ENCODE data around the gene POLK. TPM values are rescaled to one million over a fixed set of nuclear protein-coding genes. Genes with fewer than 3 reads are reported as not detected.

Gene POLK
- total and polyA plus RNA-seq, 2 experiments from 2014 or later = 22.2 to 25.7 TPM

DNA sequence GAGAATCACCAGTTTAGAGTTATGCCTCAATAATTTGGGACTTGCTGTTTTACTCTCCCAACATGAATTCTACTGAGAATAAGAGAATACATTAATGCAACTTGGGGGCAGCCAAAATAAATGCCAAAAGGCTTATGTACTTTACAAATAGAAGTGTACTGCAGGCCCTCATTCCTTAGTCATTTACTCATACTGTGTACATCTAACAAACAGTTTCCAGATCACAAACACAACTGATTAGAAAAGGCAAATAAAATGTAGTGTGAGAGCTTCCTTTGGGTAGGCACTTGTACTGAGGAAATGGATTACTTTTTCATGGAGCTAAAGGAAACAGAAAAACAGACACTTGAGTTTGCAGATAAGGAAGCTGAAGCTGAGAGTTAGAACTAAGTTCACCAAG is 112.2 kb downstream of the POLK start:
- Histone ChIP-seq H3F3A (ENCODE audit: insufficient read depth) (no peaks in the 10 kb centered on the region), H3K4me1 (ENCODE audit: insufficient read depth) (peaks cover 6% of the 10 kb centered on the region; the same call in 1 of the 2 replicates), H3K9ac (no peak overlapping the region), H3K36me3 (ENCODE audit: low read depth) (no peaks in the 10 kb centered on the region), H3K27me3 (replicated peaks; ENCODE audit: insufficient read depth) (no peaks in the 10 kb centered on the region), H3K79me2 (ENCODE audit: insufficient read depth) (no peaks in the 10 kb centered on the region), H3K9me3 (ENCODE audit: low read depth) (no peaks in the 10 kb centered on the region), H3K9me2 (ENCODE audit: insufficient read depth) (no peaks in the 10 kb centered on the region), H3K27ac (no peak overlapping the region), H2AFZ (no peak overlapping the region; the same call in 1 of the 2 replicates), H4K20me1 (ENCODE audit: insufficient read depth) (no peaks in the 10 kb centered on the region), H3K4me3 (no peak overlapping the region), H3K4me2 (ENCODE audit: unreplicated experiment) (no peak overlapping the region)
- TF ChIP-seq EZH2 (IDR thresholded peaks at IDR 0.05; ENCODE audit: insufficient read depth, poor library complexity, severe bottlenecking) = no peak
- TF ChIP-seq EZH2phosphoT487 (IDR thresholded peaks at IDR 0.05; ENCODE audit: insufficient read depth, low read depth) = no peak
- in situ Hi-C loops (cut with MboI) = no loop called here
- no peak for DNase-seq

DNA sequence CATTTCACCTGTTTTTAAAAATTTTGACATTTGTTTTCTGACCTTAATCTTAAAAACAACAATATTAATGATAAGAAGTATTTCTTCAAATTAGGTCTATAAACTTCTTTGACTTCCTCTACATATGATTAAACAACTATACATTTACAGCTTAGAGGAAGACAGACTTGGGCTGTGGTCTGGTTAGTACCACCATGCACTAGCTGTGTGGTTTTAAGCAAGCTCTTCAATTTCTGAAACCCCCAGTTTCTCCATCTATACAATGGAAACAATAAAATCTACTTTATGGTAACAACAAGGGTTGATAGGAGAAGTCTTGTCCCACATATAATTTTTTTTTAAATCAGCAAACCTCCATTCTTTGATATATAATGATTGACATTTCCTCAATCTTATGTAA is 115.3 kb downstream of the POLK start:
- Histone ChIP-seq H3K9ac (no peak overlapping the region), H3K4me1 (ENCODE audit: insufficient read depth) (peaks cover 6% of the 10 kb centered on the region; the same call in 1 of the 2 replicates), H3K27ac (no peak overlapping the region), H2AFZ (no peak overlapping the region), H3F3A (ENCODE audit: insufficient read depth) (no peaks in the 10 kb centered on the region), H3K4me2 (ENCODE audit: unreplicated experiment) (no peak overlapping the region), H3K36me3 (ENCODE audit: low read depth) (no peaks in the 10 kb centered on the region), H4K20me1 (ENCODE audit: insufficient read depth) (no peaks in the 10 kb centered on the region), H3K27me3 (replicated peaks; ENCODE audit: insufficient read depth) (no peaks in the 10 kb centered on the region), H3K9me2 (ENCODE audit: insufficient read depth) (no peaks in the 10 kb centered on the region), H3K79me2 (ENCODE audit: insufficient read depth) (no peaks in the 10 kb centered on the region), H3K4me3 (no peak overlapping the region), H3K9me3 (ENCODE audit: low read depth) (no peaks in the 10 kb centered on the region)
- TF ChIP-seq EZH2 (IDR thresholded peaks at IDR 0.05; ENCODE audit: insufficient read depth, poor library complexity, severe bottlenecking) (no peak), EZH2phosphoT487 (IDR thresholded peaks at IDR 0.05; ENCODE audit: insufficient read depth, low read depth) (no peak)
- DNase-seq = no peak
- in situ Hi-C loops (cut with MboI) = no loop called here

DNA sequence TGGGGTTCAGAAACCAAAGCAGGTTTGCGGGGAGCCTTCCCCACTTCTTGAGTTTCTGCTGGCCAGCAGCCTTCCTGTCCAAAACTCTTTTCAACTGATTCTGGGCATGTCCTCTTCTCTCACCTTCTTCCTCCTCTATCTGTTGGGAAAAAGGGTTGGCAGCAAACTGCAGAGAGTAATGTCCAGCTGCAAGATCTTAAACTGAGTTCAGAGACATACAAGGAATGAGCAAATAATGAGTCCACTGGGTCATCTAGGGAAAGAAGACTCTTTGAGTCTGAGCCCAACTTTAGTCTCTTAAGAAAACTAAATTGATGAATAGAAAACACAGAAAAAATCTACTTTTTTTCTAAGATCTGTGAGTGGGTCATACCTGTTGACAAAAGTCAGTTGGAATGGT is 116.1 kb downstream of the POLK start:
- H2AFZ ChIP-seq = no peak overlapping the region
- no peak for TF ChIP-seq EZH2phosphoT487 (IDR thresholded peaks at IDR 0.05; ENCODE audit: insufficient read depth, low read depth)
- no peak for TF ChIP-seq EZH2 (IDR thresholded peaks at IDR 0.05; ENCODE audit: insufficient read depth, poor library complexity, severe bottlenecking)
- no peak overlapping the region for H3K4me3 ChIP-seq
- no peaks in the 10 kb centered on the region for H3F3A ChIP-seq (ENCODE audit: insufficient read depth)
- H3K27ac ChIP-seq = no peak overlapping the region
- in situ Hi-C loops (cut with MboI) = no loop called here
- DNase-seq = no peak
- no peak overlapping the region for H3K9ac ChIP-seq
- no peaks in the 10 kb centered on the region for H3K9me2 ChIP-seq (ENCODE audit: insufficient read depth)
- H3K79me2 ChIP-seq (ENCODE audit: insufficient read depth) = no peaks in the 10 kb centered on the region
- WGBS, 2 experiments (ENCODE audit: low coverage in 1 of 2, low lambda C conversion rate in 2 of 2, missing lambda C conversion rate in 2 of 2) = 100% methylated on average over 1 of the region's 1 CpG
- H3K27me3 ChIP-seq (replicated peaks; ENCODE audit: insufficient read depth) = no peaks in the 10 kb centered on the region
- H3K36me3 ChIP-seq (ENCODE audit: low read depth) = no peaks in the 10 kb centered on the region
- no peak overlapping the region for H3K4me2 ChIP-seq (ENCODE audit: unreplicated experiment)
- H3K4me1 ChIP-seq (ENCODE audit: insufficient read depth) = peaks cover 6% of the 10 kb centered on the region; the same call in 1 of the 2 replicates
- H3K9me3 ChIP-seq (ENCODE audit: low read depth) = no peaks in the 10 kb centered on the region
- H4K20me1 ChIP-seq (ENCODE audit: insufficient read depth) = no peaks in the 10 kb centered on the region

DNA sequence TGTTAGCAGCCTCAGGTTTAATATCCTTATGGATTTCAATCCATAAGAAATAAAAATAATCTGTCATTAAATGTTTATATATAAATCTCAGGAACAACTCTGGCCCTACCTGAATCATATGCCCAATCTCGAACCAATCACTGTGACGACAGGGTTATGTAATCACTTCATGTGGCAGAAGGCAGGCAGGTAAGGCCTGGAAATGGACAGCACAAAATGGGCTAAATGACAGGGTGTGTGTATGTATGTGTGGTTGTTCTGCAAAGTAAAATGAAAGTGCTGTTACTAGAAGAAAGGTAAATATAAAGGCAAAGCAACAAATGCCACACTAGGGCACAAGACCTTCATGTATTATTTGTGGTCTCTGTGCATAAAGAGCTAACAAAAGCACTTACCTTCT is 119.2 kb downstream of the POLK start:
- H3K79me2 ChIP-seq (ENCODE audit: insufficient read depth) = no peaks in the 10 kb centered on the region
- peaks cover 8% of the 10 kb centered on the region for H3K27me3 ChIP-seq (replicated peaks; ENCODE audit: insufficient read depth)
- H3K27ac ChIP-seq = no peak overlapping the region
- H3K4me3 ChIP-seq = no peak overlapping the region
- no peak overlapping the region for H3K4me2 ChIP-seq (ENCODE audit: unreplicated experiment)
- H3K4me1 ChIP-seq (ENCODE audit: insufficient read depth) = no peaks in the 10 kb centered on the region
- TF ChIP-seq EZH2 (IDR thresholded peaks at IDR 0.05; ENCODE audit: insufficient read depth, poor library complexity, severe bottlenecking) = no peak
- no peak for TF ChIP-seq EZH2phosphoT487 (IDR thresholded peaks at IDR 0.05; ENCODE audit: insufficient read depth, low read depth)
- H3K9me2 ChIP-seq (ENCODE audit: insufficient read depth) = no peaks in the 10 kb centered on the region
- in situ Hi-C loops (cut with MboI) = no loop called here
- no peaks in the 10 kb centered on the region for H3F3A ChIP-seq (ENCODE audit: insufficient read depth)
- no peaks in the 10 kb centered on the region for H3K36me3 ChIP-seq (ENCODE audit: low read depth)
- H2AFZ ChIP-seq = no peak overlapping the region
- no peak overlapping the region for H3K9ac ChIP-seq
- DNase-seq = no peak
- no peaks in the 10 kb centered on the region for H3K9me3 ChIP-seq (ENCODE audit: low read depth)
- no peaks in the 10 kb centered on the region for H4K20me1 ChIP-seq (ENCODE audit: insufficient read depth)
- 85 to 91% methylated on average over 2 of the region's 2 CpGs for WGBS, 2 experiments (ENCODE audit: low coverage in 1 of 2, low lambda C conversion rate in 2 of 2, missing lambda C conversion rate in 2 of 2)

DNA sequence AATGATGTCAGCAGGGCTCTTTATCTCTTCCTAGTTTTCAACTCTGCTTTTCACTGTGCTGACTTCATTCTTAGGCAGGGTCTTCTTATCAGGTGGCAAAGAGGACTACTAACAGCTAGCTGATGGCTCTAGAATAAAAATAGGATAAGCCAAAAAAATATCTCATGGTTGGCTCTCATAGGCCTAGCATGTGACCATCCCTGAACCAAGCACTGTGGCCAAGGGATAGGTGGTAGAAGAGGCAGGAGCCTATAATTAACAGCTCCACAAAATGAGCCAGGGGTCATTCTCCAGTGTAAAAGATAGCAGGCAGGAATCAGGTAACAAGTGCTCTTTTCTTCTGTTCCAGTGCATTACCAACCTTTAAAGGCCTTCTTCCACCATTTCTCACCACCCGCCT is 120.6 kb downstream of the POLK start:
- TF ChIP-seq EZH2 (IDR thresholded peaks at IDR 0.05; ENCODE audit: insufficient read depth, poor library complexity, severe bottlenecking) (no peak), EZH2phosphoT487 (IDR thresholded peaks at IDR 0.05; ENCODE audit: insufficient read depth, low read depth) (no peak)
- H3K27me3 ChIP-seq (replicated peaks; ENCODE audit: insufficient read depth) = peaks cover 8% of the 10 kb centered on the region
- H3K9ac ChIP-seq = no peak overlapping the region
- no peak overlapping the region for H3K4me2 ChIP-seq (ENCODE audit: unreplicated experiment)
- no peaks in the 10 kb centered on the region for H3K36me3 ChIP-seq (ENCODE audit: low read depth)
- H3K9me2 ChIP-seq (ENCODE audit: insufficient read depth) = no peaks in the 10 kb centered on the region
- no peak overlapping the region for H2AFZ ChIP-seq
- H3K4me1 ChIP-seq (ENCODE audit: insufficient read depth) = no peaks in the 10 kb centered on the region
- H3K4me3 ChIP-seq = no peak overlapping the region
- no peaks in the 10 kb centered on the region for H4K20me1 ChIP-seq (ENCODE audit: insufficient read depth)
- WGBS, 2 experiments (ENCODE audit: low coverage in 1 of 2, low lambda C conversion rate in 2 of 2, missing lambda C conversion rate in 2 of 2) = 91 to 92% methylated on average over 1 of the region's 1 CpG
- no peak for DNase-seq
- no peaks in the 10 kb centered on the region for H3K9me3 ChIP-seq (ENCODE audit: low read depth)
- no peaks in the 10 kb centered on the region for H3F3A ChIP-seq (ENCODE audit: insufficient read depth)
- in situ Hi-C loops (cut with MboI) = no loop called here
- H3K79me2 ChIP-seq (ENCODE audit: insufficient read depth) = no peaks in the 10 kb centered on the region
- H3K27ac ChIP-seq = no peak overlapping the region
